Natural killer cell (primary cell): Measurements from ENCODE around the gene KRT16. TPM values are rescaled to one million over a fixed set of nuclear protein-coding genes. Genes with fewer than 3 reads are reported as not detected.
"Not testable (repeated sequence)": the region's sequence is repeated elsewhere in the genome, so short reads cannot be mapped to it uniquely, and the experiment has no call there.

ENCODE experiments used
- ATAC-seq, 3 donors: fragments of 150-1000 bp in 2 of 3; fragments of 200-7000 bp in 1 of 3; cut with Tn5 transposase; 1 replicate in 1 of 3; 2 replicates in 2 of 3; pipeline ENCODE4 v1.10.0; 2021; ENCODE audit warnings: mild to moderate bottlenecking in 2 of 3, moderate library complexity in 2 of 3
- DNase-seq, 2 donors: peaks; one replicate each; pipeline versions ENCODE4 v3.0.0 to v3.0.0-alpha.2; 2013 to 2021; ENCODE audit warnings: mixed read lengths in 1 of 2
- H3K27ac ChIP-seq: one replicate; pipeline ENCODE4 v1.5.1; 2013; ENCODE audit warnings: mild to moderate bottlenecking, low read length
- H3K27me3 ChIP-seq: one replicate; pipeline ENCODE4 v1.6.1; 2013; ENCODE audit warnings: low read length; ENCODE audit not compliant: control insufficient read depth, insufficient read depth
- H3K36me3 ChIP-seq: one replicate; pipeline ENCODE4 v1.6.1; 2013; ENCODE audit warnings: low read length; ENCODE audit not compliant: control insufficient read depth, insufficient read depth
- H3K4me1 ChIP-seq: one replicate; pipeline ENCODE4 v1.6.1; 2013; ENCODE audit warnings: low read length; ENCODE audit not compliant: control insufficient read depth, insufficient read depth
- H3K4me3 ChIP-seq: one replicate; pipeline ENCODE4 v1.5.1; 2013; ENCODE audit warnings: low read length
- H3K9me3 ChIP-seq: one replicate; pipeline ENCODE4 v1.6.1; 2013; ENCODE audit warnings: low read length; ENCODE audit not compliant: control insufficient read depth, insufficient read depth
- H3K27ac Mint-ChIP-seq, 2 donors: one replicate each; pipeline ENCODE4 v1.8.0; 2022; ENCODE audit warnings: mild to moderate bottlenecking in 2 of 2, mixed read lengths in 2 of 2, moderate library complexity in 1 of 2
- H3K27me3 Mint-ChIP-seq, 2 donors: one replicate each; pipeline ENCODE4 v1.8.0; 2022; ENCODE audit warnings: low read depth in 2 of 2, mixed read lengths in 2 of 2
- H3K36me3 Mint-ChIP-seq: one replicate; pipeline ENCODE4 v1.8.0; 2022; ENCODE audit warnings: mixed read lengths
- H3K4me1 Mint-ChIP-seq, 2 donors: one replicate each; pipeline ENCODE4 v1.8.0; 2022; ENCODE audit warnings: mixed read lengths in 2 of 2
- H3K4me3 Mint-ChIP-seq: one replicate; pipeline ENCODE4 v1.8.0; 2022; ENCODE audit warnings: mild to moderate bottlenecking, moderate library complexity, mixed read lengths
- H3K9me3 Mint-ChIP-seq, 2 donors: one replicate each; pipeline ENCODE4 v1.8.0; 2022; ENCODE audit warnings: mixed read lengths in 2 of 2
- WGBS: methylation state at CpG from one replicate; pipeline ENCODE4 v1.1.7; 2013; ENCODE audit warnings: missing lambda C conversion rate; ENCODE audit not compliant: insufficient coverage; 5-methylcytosine and 5-hydroxymethylcytosine counted together
- intact Hi-C: fragments of 100-400 bp; cut with micrococcal nuclease; formaldehyde crosslinking; loops from one replicate; pipeline ENCODE4 v1.14.2; 2022
- total RNA-seq, 4 donors: library from RNA; stranded (reverse); fragments of 120-200 nt in 1 of 4; gene quantifications; one replicate each; pipeline versions ENCODE4 v1.2.3 to v1.2.4, GENCODE V29; 2013 to 2022
- TF ChIP-seq, protein P1 (sequence below): fragments of 200-600 bp; IDR thresholded peaks from one replicate; pipeline ENCODE4 v1.8.0; 2022; ENCODE audit warnings: antibody characterized with exemption

The KRT16 gene
- total RNA-seq, 3 donors from 2014 or later (not counting 1 experiment from before 2014, with no cell fraction given): not detected

DNA sequence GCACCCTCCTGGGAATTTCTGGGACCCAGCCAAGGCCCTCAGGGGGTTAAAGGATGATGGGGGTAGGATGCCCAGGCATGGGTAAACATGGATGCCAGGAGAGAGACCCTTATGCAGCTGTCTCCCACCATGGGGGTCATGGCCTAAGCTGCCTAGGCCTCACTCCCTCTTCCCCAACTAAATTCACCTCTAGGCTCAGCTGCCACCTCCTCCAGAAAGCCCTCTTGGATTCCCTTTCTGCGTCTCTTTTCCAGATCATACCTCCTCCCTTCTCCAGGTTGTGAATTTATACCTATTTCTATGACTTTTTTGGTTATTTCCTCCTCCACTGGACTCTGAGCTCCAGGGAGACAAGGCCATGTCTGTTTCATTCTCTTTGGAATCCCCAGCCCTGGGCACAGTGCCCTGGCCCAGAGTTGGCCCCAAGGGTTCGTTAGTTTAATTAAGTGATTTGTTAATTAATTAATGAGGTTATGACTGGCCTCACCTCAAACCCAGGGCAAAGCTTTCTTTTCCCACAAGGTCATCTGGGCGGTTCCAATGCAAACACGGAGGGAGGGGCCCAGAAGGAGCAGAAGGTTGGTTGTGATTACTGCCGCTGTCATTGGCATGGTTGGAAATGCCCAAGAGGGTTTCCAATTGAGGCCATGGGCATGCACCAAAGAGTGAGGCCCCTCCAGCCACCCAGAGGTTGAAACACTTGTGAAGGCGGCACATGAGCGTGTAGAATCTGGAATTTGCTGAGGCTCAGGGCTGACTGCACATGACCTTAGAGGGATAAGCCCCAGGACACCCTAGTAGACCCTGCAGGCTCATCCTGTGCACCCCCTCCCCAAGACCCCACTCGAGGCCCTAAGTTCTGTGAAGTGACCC lies 18.7 kb upstream of the KRT16 start:
- no peak overlapping the region for H3K4me3 Mint-ChIP-seq
- Histone ChIP-seq H3K4me1 (no peaks in the 10 kb centered on the region), H3K36me3 (no peaks in the 10 kb centered on the region), H3K27me3 (no peaks in the 10 kb centered on the region), H3K9me3 (no peaks in the 10 kb centered on the region), H3K27ac (no peak overlapping the region), H3K4me3 (no peak overlapping the region)
- intact Hi-C loops: no loop called here
- no peaks in the 10 kb centered on the region for H3K27me3 Mint-ChIP-seq
- no peaks in the 10 kb centered on the region for H3K36me3 Mint-ChIP-seq
- DNase-seq (no peak), ATAC-seq (no peak)
- H3K4me1 Mint-ChIP-seq: no peaks in the 10 kb centered on the region
- no peaks in the 10 kb centered on the region for H3K9me3 Mint-ChIP-seq
- TF ChIP-seq, protein P1, sequence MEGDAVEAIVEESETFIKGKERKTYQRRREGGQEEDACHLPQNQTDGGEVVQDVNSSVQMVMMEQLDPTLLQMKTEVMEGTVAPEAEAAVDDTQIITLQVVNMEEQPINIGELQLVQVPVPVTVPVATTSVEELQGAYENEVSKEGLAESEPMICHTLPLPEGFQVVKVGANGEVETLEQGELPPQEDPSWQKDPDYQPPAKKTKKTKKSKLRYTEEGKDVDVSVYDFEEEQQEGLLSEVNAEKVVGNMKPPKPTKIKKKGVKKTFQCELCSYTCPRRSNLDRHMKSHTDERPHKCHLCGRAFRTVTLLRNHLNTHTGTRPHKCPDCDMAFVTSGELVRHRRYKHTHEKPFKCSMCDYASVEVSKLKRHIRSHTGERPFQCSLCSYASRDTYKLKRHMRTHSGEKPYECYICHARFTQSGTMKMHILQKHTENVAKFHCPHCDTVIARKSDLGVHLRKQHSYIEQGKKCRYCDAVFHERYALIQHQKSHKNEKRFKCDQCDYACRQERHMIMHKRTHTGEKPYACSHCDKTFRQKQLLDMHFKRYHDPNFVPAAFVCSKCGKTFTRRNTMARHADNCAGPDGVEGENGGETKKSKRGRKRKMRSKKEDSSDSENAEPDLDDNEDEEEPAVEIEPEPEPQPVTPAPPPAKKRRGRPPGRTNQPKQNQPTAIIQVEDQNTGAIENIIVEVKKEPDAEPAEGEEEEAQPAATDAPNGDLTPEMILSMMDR: no peak
- WGBS: 92% methylated on average over 8 of the region's 8 CpGs
- no peak overlapping the region for H3K27ac Mint-ChIP-seq

DNA sequence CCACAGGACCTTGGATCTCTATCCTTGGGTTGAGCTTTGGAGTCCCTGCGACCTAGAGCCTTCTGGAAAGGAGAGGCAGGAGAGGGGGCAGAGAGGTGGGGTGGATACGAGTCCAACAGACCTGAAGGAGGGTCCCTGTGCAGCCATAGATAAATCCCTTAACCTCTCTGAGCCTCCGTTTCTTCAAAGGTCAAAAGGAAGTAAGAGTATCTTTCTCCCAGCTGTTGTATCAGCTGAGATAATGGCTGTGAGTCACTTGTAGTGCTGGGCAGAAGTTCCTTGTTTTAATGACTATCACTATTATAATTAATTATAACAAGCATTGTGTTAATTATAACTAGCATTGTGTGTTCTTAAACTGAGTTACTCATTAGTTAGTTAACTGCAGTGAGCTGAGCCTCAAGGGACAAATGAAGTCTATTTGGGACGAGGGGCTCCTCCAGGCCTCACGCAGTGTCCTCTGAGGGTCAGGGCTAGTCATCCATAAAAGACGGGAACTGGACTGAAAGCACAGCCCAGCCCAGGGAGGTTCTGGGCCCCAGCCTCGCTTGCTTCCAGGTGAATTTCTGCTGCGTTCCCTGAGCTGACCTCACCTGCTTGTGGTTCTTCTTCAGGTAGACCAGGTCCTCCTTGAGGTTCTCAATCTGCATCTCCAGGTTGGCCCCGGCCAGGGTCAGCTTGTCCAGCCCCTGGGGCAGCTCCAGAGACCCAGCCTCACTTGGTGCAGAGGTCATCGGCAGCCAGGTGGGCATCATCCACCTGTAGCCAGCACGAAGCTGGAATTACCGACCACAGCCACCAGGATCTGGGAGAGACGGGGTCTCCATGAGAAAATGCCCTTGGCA lies 17.5 kb upstream of the KRT16 start:
- Mint-ChIP-seq H3K4me1 (no peaks in the 10 kb centered on the region), H3K27ac (no peak overlapping the region), H3K4me3 (no peak overlapping the region), H3K27me3 (peaks cover 0 to 3% of the 10 kb centered on the region in 2 donors), H3K9me3 (no peaks in the 10 kb centered on the region), H3K36me3 (no peaks in the 10 kb centered on the region)
- Histone ChIP-seq H3K27ac (no peak overlapping the region), H3K27me3 (no peaks in the 10 kb centered on the region), H3K4me3 (no peak overlapping the region), H3K4me1 (no peaks in the 10 kb centered on the region), H3K36me3 (no peaks in the 10 kb centered on the region), H3K9me3 (no peaks in the 10 kb centered on the region)
- TF ChIP-seq, protein P1: no peak
- ATAC-seq (no peak), DNase-seq (no peak)
- WGBS: 87% methylated on average over 13 of the region's 13 CpGs
- intact Hi-C loops: no loop called here

GRCh38 chr17:41629316-41629715 lies 16.7 kb upstream of the KRT16 start:
- no peak overlapping the region for H3K27ac Mint-ChIP-seq
- H3K36me3 Mint-ChIP-seq: no peaks in the 10 kb centered on the region
- WGBS: 71% methylated on average over 10 of the region's 10 CpGs
- no peaks in the 10 kb centered on the region for H3K9me3 Mint-ChIP-seq
- Histone ChIP-seq H3K9me3 (no peaks in the 10 kb centered on the region), H3K4me1 (no peaks in the 10 kb centered on the region), H3K36me3 (no peaks in the 10 kb centered on the region), H3K27ac (no peak overlapping the region), H3K4me3 (no peak overlapping the region), H3K27me3 (no peaks in the 10 kb centered on the region)
- peaks cover 0 to 3% of the 10 kb centered on the region in 2 donors for H3K27me3 Mint-ChIP-seq
- H3K4me3 Mint-ChIP-seq: no peak overlapping the region
- ATAC-seq: no peak
- TF ChIP-seq, protein P1: no peak
- DNase-seq: no peak
- intact Hi-C loops: no loop called here
- no peaks in the 10 kb centered on the region for H3K4me1 Mint-ChIP-seq

- intact Hi-C loops, H3K4me1 Mint-ChIP-seq, H3K4me3 ChIP-seq, H3K4me3 Mint-ChIP-seq, H3K27me3 Mint-ChIP-seq, DNase-seq, H3K27me3 ChIP-seq, H3K27ac Mint-ChIP-seq, H3K4me1 ChIP-seq, H3K36me3 ChIP-seq, H3K9me3 ChIP-seq, ATAC-seq, H3K36me3 Mint-ChIP-seq, H3K9me3 Mint-ChIP-seq, H3K27ac ChIP-seq: not testable (repeated sequence)
- WGBS: 87% methylated on average over 11 of the region's 11 CpGs
Measured at GRCh38 chr17:41628621-41629255, 16.2 kb upstream of the KRT16 start.

DNA sequence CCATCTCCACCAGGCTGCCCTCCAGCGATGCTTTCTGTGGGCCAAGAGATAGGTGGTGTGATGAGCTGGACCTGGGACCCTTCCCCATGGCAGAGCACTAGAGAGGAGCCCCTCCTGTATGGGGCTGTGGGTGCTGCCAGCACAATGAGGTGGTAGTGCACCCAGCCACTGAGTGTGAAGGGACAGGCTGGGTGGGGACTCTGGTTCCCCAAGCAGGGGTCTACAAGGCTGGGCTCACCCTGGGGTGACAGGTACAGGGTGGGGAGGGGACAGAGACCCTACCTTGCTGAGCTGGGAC lies 15.5 kb upstream of the KRT16 start:
- H3K4me3 Mint-ChIP-seq, H3K27ac Mint-ChIP-seq, H3K4me1 Mint-ChIP-seq, H3K4me3 ChIP-seq, H3K36me3 Mint-ChIP-seq, H3K4me1 ChIP-seq, H3K9me3 ChIP-seq, H3K27ac ChIP-seq, H3K27me3 ChIP-seq, H3K27me3 Mint-ChIP-seq, ATAC-seq, H3K36me3 ChIP-seq, intact Hi-C loops, H3K9me3 Mint-ChIP-seq, DNase-seq: not testable (repeated sequence)
- 71% methylated on average over 1 of the region's 1 CpG for WGBS
